ENCODE results near the gene PMEPA1.

PMEPA1 gene

GRCh38 chr20:57705127-57705899 lies 4.5 kb downstream of the PMEPA1 start (continued):
- no peak for TF ChIP-seq ZBTB6 (tag by site-specific recombination; IDR thresholded peaks at IDR 0.05)
- no peak for TF ChIP-seq ZNF530 (tag by site-specific recombination; IDR thresholded peaks at IDR 0.05; ENCODE audit: low read depth)
- TF ChIP-seq ZNF777 (tag by site-specific recombination; IDR thresholded peaks at IDR 0.05; ENCODE audit: borderline replicate concordance) = no peak
- TF ChIP-seq BCL11B (tag by site-specific recombination; IDR thresholded peaks at IDR 0.05; ENCODE audit: low read depth) = no peak
- no peak for TF ChIP-seq ZNF513 (tag by site-specific recombination; IDR thresholded peaks at IDR 0.05)
- no peak for TF ChIP-seq ZNF362 (tag by site-specific recombination; IDR thresholded peaks at IDR 0.05)
- no peak for TF ChIP-seq ZBTB44 (tag by site-specific recombination; IDR thresholded peaks at IDR 0.05)

- Histone ChIP-seq H3K4me1 (ENCODE audit: control insufficient read depth, insufficient read depth, low read length) (peaks cover 6% of the 10 kb centered on the region; the same call in 1 of the 2 replicates), H3K9me3 (ENCODE audit: control insufficient read depth, insufficient read depth, low read depth, low read length) (no peaks in the 10 kb centered on the region), H3K4me3 (ENCODE audit: low read depth, low read length) (no peak overlapping the region), H3K27ac (ENCODE audit: extremely low read depth, low read depth, low read length) (no peak overlapping the region), H3K36me3 (ENCODE audit: control insufficient read depth in 2 of 2, insufficient read depth in 1 of 2, low read length in 2 of 2) (peaks cover 0 to 3% of the 10 kb centered on the region in 2 experiments; a peak in 1 of 3 replicates)
- POLR2A ChIA-PET = no interaction called here
- CTCF ChIA-PET = no interaction called here
- TF ChIP-seq ZNF121 (tag by site-specific recombination; IDR thresholded peaks at IDR 0.05) = no peak
- TF ChIP-seq ZNF184 (tag by site-specific recombination; IDR thresholded peaks at IDR 0.05) = no peak
- TF ChIP-seq ZNF510 (tag by site-specific recombination; IDR thresholded peaks at IDR 0.05; ENCODE audit: insufficient replicate concordance) = no peak
- no peak for TF ChIP-seq HOXC10 (CRISPR knock-in tag; IDR thresholded peaks at IDR 0.05)
- no peak for TF ChIP-seq ZFP37 (tag by site-specific recombination; IDR thresholded peaks at IDR 0.05)
- no peak for TF ChIP-seq AEBP2 (tag by site-specific recombination; IDR thresholded peaks at IDR 0.05; ENCODE audit: borderline replicate concordance)
- no peak for TF ChIP-seq KLF7 (tag by site-specific recombination; IDR thresholded peaks at IDR 0.05; ENCODE audit: borderline replicate concordance)
- no peak for TF ChIP-seq ZNF18 (tag by site-specific recombination; IDR thresholded peaks at IDR 0.05)
- no peak for TF ChIP-seq ZEB2 (tag by site-specific recombination; IDR thresholded peaks at IDR 0.05)
- TF ChIP-seq KLF8 (tag by site-specific recombination; IDR thresholded peaks at IDR 0.05) = no peak
- no peak for TF ChIP-seq ZNF311 (tag by site-specific recombination; IDR thresholded peaks at IDR 0.05; ENCODE audit: borderline replicate concordance)
- no peak for TF ChIP-seq ZNF23 (tag by site-specific recombination; IDR thresholded peaks at IDR 0.05; ENCODE audit: borderline replicate concordance)
- TF ChIP-seq ZBTB44 (tag by site-specific recombination; IDR thresholded peaks at IDR 0.05) = no peak
- TF ChIP-seq ZBTB49 (tag by site-specific recombination; IDR thresholded peaks at IDR 0.05; ENCODE audit: low read depth) = no peak
Measured at GRCh38 chr20:57704245-57704644, 5.6 kb downstream of the PMEPA1 start.
